ENCODE results near the gene CFAP43.
"Not testable (repeated sequence)": the region's sequence is repeated elsewhere in the genome, so short reads cannot be mapped to it uniquely, and the experiment has no call there.

Gene CFAP43

DNA sequence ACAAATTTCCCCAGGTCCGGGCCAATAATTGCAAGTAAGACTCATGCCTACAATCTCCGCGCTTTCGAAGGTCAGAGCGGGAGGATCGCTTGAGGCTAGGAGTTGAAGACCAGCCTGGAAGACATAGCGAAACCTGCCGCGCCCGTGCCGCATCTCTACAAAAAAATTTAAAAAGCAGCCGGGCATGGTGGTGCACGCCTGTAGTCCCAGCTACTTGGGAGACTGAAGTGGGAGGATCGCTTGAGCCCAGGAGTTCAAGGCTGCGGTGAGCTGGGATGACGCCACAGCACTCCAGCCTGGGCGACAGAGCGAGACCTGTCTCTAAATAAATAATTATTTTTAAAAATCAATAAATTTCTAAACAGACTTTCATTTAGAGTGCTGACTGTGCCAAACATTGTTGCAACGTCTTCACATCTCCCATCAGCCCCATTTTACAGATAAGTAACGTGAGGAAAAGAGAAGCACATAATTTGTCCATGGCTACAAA is 494 bp upstream of the CFAP43 start:
- DNase-seq (ENCODE audit: low spot score), result no peak

DNA sequence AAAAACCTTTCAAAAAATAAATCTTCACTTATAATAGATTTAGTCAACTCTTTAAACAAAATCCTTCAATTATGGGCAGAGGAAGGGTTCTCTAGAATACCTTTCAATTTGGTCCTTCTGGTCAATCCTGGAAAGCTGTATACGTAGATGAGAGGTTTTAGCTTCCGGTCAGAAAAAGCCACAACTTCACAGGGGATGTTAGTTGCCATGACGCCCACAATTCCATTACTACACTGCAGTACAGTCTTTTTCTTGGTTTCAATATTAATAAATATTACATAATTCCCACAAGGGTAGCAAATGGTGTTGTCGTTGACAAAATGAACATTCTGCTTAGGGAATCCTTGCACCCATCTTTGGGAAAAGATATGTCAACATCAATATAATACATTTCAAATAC is 1.7 kb downstream of the CFAP43 start:
- no peak for DNase-seq (ENCODE audit: low spot score)

DNA sequence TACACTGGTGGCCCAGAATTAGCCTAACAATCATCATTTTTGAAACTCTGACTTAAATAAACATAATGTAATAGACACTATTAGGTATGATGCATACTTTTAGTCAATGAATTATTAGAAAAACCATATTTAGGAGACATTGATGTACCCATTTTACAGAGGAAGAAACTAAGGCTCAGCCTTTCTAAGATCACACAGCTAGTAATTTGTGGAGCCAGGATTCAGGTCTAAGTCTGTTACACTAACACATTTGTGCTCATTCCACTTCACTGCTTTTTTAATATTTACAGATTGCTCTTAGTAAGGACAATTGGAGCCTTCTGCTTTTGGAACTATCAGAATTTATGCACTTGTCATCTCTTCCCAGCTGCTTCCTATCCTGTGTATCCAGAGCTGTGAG is 8.9 kb downstream of the CFAP43 start:
- DNase-seq (ENCODE audit: low spot score), result no peak

DNA sequence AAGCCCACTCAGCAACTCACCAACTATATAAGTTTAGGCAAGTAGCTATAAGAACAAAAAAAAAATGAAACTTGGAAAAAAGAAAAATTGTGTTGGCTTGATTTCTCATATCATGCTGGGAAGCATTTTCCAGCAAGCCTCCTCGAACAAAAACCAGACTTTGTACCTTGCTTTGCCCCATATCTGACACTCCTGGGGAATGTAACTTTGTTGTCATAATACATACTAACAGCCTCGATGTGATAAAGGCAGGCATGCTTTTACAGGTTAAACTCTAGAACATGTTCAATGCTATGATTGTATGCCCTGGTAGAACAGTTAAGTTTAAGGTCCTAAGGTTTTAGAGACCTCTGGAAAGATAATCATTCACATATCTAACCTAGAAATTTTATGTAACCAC is 11.6 kb downstream of the CFAP43 start:
- DNase-seq (ENCODE audit: low spot score), result no peak

DNA sequence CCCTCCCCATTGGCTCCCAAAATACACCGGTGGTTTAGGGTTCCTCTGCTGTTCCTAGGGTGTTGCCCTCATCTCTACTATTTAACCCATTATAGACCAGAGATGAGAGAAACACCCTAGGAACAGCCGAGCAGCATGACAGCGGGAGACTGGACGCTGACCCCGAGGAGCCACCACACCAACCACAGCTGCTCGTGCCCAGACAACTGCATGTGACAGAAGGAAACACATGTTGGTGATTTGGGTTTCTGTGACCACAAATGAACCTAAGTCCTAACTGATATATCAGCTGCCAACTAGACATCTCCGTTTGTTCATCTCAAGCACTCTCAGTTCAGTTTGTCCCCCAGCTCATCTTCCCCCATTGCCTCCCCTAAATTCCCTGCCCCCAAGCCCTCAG is 13.4 kb downstream of the CFAP43 start:
- no peak for DNase-seq (ENCODE audit: low spot score)

DNA sequence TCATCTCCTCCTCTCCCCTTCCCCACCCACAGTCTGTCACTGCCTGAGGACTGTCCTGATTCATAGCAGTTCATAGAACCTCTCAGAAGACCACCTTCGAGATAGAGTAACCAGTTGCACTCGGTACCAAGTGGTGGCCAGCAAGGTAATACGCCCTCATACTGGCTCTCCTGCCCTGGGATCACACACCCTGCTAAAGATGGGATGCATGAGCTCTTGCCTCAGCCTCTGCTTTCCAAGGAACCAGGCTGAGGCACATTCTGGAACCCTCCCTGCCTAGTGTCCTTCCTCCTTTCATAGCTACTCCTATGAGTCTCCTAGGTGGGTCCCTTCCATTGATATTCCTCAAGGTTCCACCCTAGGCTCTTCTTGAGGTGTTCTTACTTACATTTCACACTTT is 15.5 kb downstream of the CFAP43 start:
- DNase-seq (ENCODE audit: low spot score), result no peak

DNA sequence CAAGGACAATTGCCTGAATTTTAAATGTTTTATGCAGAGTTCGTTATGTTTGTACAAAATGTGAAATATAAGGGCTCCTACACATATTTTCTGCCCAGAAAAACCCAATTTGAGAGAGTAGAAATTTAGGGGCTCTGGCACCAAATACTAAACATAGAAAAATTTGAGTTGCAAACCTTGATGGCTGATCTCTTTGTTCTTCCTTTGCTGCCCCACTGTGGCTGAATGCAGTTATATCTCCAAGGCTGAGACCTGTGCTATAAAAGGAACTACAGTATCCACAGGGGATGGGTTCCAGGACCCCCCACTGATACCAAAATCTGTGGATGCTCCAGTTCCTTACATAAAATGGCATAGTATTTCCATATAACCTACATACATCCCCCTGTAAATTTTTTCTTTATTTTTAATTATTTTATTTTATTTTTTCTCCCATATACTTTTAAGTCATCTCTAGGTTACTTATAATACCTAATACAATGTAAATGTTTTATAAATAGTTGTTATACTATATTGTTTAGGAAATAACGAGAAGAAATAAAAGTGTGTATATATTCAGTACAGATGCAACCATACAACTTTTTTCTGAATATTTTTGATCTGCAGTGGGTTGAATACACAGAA is 22.5 kb downstream of the CFAP43 start:
- peak; percentile 64 for DNase-seq (ENCODE audit: low spot score)

DNA sequence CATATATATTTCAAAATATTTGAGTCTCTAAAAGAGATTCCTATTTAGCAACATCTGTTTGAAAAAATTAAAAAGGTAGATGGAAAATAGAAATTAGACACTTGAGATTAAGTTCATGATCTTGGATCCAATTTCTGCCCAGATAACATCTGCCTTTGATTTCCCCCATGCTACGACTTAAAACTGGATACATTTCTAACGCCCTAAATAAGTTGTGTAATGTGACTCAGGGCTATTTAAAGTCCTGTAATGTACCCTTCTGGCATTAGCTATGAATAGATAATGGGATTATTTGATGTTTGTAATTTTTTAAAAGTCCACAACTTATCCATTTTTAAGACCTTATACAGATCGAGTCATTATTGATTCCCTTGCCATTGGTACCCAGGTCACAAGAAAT is 23.4 kb downstream of the CFAP43 start:
- DNase-seq (ENCODE audit: low spot score), result no peak

DNA sequence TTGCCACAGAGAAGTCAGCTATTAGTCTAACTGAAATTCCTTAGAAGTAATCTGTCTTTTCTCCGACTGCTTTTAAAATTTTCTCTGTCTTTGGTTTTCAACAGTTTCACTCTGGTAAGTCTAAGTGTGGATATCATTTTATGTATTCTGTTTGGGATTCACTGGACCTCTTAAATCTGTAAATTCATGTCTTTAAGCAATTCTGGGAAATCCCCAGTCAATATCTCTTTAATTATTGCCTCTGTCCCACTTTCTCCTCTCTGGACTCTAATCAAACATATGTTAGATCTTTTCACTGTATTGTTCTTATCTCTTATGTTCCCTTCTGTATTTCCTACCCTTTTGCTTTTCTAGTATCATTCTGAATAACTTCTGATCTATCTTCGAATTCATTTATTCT is 29.9 kb downstream of the CFAP43 start:
- no peak for DNase-seq (ENCODE audit: low spot score)

DNA sequence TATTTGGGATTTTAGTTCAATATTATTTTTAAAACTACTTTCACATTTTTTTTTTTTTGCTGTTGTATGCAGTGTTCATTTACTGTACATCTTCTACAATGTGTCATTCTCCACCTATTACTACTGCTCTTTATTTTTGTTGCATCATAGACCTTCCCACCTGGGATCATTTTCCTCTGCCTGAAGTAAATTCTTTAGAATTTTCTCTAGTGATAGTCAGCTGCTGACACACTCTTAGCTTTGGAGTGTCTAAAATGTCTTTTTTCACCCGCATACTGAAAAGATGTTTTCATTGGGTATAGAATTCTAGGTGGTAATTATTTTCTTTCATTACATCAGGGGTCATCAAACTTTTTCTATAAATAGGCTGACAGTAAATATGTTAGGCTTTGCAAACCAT is 30.5 kb downstream of the CFAP43 start:
- no peak for DNase-seq (ENCODE audit: low spot score)

DNA sequence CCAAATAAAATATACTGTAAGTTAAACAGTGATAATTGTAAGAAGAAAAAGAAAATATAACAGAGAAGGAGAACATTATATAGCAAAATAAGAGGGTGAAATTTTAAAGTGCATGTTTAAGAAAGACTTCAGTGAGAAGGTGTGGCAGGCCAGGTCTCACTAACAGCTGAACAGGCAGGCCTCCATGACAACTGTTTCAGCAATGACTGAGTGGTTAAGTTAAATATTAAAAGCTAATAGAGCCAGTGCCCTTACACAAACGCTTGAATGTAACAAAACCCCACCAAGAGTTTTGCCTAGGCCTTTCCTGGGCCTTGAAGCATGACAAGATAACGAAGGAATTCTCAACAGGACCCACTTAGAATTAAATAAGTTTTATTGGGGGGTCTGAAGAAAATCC is 32.6 kb downstream of the CFAP43 start:
- DNase-seq (ENCODE audit: low spot score), result no peak

DNA sequence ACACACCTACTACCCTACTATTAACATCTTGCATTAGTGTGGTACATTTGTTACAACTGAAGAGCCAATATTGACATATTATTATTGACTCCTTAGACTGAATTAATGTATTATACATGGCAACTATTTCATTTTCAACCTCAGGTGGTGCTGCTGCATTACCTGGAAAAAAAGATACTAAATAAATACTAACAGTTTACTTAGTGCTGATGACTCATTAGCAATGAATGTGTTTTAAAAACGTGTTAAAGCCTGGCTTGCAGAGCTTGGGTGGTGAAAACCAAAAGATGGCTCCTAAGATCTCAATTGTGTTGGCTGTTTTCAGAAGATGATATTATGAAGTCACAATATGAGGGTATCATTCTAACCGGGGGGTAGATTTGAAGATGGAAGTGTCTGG is 34.8 kb downstream of the CFAP43 start:
- no peak for DNase-seq (ENCODE audit: low spot score)

DNA sequence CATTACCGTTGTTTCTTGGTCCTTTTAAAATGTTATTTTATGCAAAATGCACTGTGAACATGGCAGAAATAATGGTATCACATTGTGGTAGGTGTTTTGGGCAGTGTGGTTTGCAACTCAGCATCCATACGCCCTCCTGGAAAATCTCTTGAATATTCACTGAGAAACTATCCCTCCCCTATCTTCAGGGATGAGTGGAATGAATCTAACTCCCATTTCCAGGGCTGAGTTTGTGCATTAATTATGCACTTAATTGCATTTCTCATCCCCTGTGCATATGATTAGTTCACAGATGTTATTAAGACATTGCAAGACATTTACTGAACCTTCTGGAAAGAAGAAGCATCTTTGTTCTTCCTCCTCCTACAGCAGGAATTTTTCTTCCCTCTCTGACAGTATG is 36.5 kb downstream of the CFAP43 start:
- no peak for DNase-seq (ENCODE audit: low spot score)

DNA sequence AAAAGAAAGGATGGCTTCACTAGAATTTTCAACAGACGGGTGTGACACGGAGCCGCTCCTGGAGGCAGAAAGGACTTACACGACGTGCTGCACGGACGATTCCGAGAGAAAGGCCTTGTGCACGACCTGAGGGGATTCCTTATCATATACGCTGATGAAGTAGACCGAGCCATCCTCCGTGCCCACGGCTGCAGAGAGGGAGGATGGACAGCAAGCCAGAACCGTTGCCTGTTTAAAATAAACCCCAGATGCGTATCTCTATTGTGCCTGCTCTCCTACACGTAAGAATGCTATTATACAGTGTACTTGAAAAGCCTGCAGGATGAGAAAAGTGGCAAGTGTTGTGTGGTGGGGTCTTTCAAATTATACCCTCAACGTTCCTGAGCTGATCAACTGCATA is 38.4 kb downstream of the CFAP43 start:
- no peak for DNase-seq (ENCODE audit: low spot score)

DNA sequence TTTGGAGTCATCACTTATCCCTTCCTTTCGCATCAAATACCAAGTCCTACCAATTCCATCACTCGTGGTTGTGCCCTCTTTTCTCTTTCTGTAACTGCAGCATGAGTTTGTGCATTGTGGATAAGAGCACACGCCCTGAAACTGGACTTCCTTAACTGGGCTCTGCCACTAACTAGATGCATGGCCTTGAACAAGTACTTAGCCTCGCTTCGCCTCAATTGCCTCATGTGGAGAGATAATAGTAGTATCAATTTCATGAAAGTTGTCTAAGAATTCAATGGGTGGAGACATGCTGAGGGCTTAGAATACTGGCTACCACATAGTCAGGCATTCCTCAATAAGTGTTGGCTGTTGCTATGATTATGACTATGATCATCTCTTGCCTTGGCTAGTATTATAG is 41.5 kb downstream of the CFAP43 start:
- no peak for DNase-seq (ENCODE audit: low spot score)

DNA sequence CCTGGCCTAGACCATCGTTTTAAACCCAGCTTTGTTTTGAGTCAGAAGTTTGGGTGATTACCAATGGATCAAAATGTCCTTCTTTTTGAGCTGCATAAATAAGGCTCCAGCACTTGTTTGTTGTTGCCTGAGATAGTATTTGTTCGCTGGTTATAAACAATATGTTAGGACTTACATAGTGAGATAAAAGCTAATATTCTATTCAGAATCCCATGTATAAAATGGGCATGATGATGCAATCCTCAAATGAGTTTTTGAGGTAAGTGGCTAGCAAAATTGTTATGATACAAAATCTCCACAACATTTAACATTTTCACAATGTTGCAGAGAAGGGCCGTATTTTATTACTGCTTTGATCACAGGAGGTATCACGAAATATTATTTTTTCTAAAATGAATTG is 48.5 kb downstream of the CFAP43 start:
- DNase-seq (ENCODE audit: low spot score), result no peak

DNA sequence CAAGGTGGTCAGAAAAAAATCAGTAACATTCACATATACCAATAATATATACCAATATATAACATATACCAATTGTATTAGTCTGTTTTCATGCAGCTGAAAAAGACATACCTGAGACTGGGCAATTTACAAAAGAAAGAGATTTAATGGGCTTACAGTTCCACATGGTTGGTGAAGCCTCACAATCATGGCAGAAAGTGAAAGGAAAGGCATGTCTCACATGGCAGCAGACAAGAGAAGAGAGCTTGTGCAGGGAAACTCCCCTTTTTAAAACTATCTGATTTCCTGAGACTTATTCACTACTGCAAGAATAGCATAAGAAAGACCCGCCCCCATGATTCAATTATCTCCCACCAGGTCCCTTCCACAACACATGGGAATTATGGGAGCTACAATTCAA is 58.0 kb downstream of the CFAP43 start:
- not testable (repeated sequence) for DNase-seq (ENCODE audit: low spot score)

DNA sequence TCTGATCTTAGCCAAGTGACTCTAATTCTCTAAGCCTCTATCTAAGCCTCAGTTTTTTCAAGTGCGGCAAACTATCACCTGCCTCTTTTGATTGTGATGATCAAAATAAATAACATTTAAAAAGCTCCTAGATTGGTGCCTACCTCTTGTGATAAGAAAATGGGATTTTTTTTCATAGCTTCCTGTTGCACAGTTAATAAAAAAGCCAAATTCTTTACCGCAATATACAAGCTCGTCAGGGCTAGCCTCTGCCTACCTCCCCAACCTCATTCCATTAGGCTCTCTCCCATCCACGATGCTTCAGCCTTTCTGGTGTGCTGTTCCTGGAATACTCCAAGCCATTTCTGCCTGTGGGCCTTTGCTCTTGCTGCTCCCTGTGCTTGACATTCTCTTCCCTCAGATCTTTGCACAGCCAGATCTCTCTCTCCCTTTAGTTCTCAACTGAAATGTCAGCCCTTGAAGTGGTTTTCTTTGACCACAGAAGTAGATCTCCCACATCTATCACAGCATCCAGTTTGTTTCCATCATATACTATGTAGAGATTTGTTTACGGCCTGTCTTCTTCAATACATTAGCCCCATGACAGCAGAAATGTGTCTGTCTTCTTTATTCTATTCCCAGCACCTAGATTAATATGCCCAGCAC is 61.4 kb downstream of the CFAP43 start:
- no peak for DNase-seq (ENCODE audit: low spot score)

DNA sequence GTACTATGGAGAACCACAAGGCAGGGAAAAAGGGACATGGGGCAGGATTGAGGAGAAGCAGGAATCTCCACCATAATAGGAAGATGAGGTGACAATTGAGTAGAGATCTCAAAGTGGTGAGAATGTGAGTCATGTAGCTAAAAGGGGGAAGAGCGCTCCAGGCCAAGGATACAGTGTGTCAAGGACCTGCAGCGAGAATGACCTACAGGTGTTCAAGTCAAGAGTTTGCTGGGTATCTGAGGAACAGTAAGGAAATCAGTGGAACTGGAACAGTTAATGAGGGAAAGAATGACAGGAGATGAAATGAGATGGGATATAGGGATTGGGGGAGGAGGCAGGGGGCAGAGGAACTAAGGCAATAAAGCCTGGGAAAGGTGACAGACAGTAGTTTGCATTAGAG is 76.6 kb downstream of the CFAP43 start:
- no peak for DNase-seq (ENCODE audit: low spot score)

DNA sequence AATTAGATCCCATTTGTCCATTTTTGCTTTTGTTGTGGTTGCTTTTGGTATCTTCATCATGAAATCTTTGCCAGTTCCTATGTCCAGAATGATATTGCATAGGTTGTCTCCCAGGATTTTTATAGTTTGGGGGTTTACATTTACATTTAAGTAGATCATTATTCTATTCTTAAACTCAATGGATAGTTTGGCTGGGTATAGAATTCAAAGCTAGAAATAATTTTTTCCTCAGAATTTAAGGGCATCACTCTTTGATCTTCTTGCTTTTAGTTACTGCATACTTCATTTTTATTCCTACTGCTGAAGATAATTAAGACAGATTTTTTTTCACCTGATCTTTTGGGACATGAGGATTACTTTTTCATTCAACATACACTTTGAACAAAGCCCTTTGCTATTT is 80.4 kb downstream of the CFAP43 start:
- DNase-seq (ENCODE audit: low spot score), result no peak

DNA sequence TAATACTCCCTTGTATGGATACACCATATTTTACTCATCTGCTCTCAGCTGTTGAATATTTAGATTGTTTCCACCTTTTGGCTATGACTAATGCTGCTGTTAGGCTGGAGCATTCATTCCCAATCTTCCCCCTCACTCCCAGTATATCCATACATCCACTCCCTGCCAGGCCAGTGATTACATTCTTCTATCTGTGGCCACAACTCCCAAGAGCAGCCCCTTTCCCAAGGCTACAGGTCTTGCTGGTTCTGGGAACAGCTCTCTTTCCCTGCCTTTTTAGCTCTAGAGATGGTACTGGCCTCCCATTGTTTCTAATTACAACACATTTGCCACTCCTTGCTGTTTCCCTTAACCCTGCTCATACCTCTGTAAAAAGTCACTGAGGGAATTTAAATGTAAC is 82.0 kb downstream of the CFAP43 start:
- DNase-seq (ENCODE audit: low spot score), result no peak

DNA sequence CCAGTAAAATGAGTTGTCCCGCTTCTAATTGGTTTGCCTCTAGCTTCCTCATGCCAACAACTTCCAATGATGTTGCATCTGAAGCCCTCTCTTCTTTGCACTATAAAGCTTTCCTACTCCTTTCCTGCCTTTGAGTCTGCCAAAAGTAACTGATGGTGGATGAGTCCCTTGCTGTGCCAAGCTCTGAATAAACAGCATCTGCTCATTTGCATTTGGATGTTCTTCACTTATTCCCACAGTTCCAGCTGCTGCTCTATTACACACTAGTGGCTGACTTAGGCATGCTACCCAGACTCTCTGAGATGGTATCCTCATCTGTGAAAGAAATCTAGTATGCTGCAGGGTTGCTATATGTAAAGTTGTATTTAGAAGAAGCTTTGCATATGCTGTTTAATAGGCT is 85.3 kb downstream of the CFAP43 start:
- DNase-seq (ENCODE audit: low spot score), result peak; percentile 8

DNA sequence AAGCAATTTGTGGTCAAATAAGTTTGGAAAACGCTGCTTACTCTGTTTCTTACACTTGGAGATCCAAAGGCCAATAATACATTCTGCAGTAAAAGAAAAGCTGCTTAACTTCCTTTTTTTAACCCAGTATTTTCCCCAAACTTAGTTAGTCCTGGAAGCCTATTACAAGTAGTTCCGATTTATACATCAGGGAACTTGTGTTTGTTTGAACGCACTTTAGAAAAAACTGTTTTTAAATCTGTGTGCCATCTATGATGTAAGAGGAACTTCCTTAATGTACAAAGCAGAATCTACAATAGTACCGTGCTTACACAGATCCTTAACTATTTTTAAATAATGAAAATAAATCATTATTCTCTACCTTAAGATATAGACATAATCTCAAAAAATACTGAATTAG is 87.2 kb downstream of the CFAP43 start:
- no peak for DNase-seq (ENCODE audit: low spot score)

DNA sequence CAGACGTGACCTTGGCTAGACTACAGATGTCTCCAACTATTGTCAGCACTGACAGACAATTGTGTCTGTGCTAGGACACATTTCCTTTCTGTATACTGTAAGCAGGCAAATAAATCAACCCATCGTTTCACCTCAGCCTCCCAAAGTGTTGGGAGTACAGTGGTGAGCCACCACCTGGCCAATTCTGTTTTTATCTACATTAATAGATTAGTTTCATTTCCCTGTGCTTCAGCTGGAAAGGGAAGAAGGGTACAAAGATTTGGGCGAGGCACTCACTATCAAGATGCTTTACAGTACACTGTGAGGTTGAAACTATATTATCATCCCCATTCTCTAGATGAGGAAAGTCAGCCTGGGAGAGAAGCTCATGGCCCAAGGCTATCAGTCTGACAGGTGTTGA is 88.3 kb downstream of the CFAP43 start:
- peak; percentile 11 for DNase-seq (ENCODE audit: low spot score)

Data from NAMALWA (cell line).